Measurements from ENCODE around the gene CX3CL1.
"Not testable (repeated sequence)": the region's sequence is repeated elsewhere in the genome, so short reads cannot be mapped to it uniquely, and the experiment has no call there.

CX3CL1 gene

DNA sequence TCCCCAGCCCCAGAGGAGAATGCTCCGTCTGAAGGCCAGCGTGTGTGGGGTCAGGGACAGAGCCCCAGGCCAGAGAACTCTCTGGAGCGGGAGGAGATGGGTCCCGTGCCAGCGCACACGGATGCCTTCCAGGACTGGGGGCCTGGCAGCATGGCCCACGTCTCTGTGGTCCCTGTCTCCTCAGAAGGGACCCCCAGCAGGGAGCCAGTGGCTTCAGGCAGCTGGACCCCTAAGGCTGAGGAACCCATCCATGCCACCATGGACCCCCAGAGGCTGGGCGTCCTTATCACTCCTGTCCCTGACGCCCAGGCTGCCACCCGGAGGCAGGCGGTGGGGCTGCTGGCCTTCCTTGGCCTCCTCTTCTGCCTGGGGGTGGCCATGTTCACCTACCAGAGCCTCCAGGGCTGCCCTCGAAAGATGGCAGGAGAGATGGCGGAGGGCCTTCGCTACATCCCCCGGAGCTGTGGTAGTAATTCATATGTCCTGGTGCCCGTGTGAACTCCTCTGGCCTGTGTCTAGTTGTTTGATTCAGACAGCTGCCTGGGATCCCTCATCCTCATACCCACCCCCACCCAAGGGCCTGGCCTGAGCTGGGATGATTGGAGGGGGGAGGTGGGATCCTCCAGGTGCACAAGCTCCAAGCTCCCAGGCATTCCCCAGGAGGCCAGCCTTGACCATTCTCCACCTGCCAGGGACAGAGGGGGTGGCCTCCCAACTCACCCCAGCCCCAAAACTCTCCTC lies 10.4 kb downstream of the CX3CL1 start:
- no peak for DNase-seq (ENCODE audit: low read depth in 3 of 3)

DNA sequence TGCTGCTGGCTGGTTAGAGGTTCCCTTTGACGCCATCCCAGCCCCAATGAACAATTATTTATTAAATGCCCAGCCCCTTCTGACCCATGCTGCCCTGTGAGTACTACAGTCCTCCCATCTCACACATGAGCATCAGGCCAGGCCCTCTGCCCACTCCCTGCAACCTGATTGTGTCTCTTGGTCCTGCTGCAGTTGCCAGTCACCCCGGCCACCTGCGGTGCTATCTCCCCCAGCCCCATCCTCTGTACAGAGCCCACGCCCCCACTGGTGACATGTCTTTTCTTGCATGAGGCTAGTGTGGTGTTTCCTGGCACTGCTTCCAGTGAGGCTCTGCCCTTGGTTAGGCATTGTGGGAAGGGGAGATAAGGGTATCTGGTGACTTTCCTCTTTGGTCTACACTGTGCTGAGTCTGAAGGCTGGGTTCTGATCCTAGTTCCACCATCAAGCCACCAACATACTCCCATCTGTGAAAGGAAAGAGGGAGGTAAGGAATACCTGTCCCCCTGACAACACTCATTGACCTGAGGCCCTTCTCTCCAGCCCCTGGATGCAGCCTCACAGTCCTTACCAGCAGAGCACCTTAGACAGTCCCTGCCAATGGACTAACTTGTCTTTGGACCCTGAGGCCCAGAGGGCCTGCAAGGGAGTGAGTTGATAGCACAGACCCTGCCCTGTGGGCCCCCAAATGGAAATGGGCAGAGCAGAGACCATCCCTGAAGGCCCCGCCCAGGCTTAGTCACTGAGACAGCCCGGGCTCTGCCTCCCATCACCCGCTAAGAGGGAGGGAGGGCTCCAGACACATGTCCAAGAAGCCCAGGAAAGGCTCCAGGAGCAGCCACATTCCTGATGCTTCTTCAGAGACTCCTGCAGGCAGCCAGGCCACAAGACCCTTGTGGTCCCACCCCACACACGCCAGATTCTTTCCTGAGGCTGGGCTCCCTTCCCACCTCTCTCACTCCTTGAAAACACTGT lies 11.3 kb downstream of the CX3CL1 start:
- no peak for DNase-seq (ENCODE audit: low read depth in 3 of 3)

DNA sequence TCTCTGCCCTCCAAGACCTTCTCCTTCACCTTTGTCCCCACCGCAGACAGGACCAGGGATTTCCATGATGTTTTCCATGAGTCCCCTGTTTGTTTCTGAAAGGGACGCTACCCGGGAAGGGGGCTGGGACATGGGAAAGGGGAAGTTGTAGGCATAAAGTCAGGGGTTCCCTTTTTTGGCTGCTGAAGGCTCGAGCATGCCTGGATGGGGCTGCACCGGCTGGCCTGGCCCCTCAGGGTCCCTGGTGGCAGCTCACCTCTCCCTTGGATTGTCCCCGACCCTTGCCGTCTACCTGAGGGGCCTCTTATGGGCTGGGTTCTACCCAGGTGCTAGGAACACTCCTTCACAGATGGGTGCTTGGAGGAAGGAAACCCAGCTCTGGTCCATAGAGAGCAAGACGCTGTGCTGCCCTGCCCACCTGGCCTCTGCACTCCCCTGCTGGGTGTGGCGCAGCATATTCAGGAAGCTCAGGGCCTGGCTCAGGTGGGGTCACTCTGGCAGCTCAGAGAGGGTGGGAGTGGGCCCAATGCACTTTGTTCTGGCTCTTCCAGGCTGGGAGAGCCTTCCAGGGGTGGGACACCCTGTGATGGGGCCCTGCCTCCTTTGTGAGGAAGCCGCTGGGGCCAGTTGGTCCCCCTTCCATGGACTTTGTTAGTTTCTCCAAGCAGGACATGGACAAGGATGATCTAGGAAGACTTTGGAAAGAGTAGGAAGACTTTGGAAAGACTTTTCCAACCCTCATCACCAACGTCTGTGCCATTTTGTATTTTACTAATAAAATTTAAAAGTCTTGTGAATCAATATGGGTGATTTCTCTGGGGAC lies 12.2 kb downstream of the CX3CL1 start:
- no peak for DNase-seq (ENCODE audit: low read depth in 3 of 3)

DNA sequence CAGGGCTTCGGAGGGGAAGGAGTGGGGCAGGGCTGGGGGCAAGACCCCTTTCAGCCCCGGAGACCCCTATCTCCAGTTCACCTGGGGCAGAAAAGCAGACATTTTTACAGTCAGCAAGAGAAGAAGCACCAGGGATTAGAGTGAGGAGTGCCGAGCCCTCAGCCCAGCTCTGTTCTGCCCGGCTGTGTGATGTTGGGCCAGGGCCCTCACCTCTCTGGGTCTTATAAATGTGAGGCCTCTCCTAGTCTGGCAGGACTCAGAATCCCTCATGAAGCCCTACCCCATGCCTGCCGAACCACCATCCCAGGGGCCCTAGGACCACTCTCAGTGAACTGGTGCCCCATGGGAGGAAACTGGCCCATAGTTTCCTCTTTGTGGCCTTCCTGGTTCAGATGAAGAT lies 12.8 kb downstream of the CX3CL1 start:
- no peak for DNase-seq (ENCODE audit: low read depth in 3 of 3)

DNA sequence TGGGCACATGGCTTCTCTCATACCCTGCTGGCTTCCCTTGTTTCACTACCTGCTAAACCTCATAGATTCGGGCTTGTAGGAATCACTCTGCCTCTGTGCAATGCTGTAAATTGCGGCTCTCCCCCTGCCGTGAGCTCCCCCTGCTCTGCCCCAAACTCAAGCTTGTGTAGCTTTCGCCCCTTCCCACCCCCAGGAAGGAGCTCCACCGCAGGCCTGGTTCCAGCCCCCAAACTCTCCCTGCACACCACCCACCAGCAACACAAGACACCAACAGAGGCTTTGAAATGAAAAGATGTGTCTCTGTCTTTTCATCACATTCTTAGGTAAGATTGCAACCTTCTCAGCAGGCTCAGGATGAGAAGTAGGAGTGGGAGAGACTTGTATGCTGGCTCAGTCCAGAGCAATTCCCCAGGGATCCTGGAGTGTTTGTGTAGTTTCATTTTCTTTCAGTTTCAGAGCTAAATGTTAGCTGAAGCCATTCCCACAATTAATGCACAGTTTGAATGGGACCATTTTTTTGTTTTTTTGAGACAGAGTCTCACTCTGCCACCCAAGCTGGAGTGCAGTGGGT lies 14.2 kb downstream of the CX3CL1 start:
- DNase-seq (ENCODE audit: low read depth in 3 of 3) = no peak

DNA sequence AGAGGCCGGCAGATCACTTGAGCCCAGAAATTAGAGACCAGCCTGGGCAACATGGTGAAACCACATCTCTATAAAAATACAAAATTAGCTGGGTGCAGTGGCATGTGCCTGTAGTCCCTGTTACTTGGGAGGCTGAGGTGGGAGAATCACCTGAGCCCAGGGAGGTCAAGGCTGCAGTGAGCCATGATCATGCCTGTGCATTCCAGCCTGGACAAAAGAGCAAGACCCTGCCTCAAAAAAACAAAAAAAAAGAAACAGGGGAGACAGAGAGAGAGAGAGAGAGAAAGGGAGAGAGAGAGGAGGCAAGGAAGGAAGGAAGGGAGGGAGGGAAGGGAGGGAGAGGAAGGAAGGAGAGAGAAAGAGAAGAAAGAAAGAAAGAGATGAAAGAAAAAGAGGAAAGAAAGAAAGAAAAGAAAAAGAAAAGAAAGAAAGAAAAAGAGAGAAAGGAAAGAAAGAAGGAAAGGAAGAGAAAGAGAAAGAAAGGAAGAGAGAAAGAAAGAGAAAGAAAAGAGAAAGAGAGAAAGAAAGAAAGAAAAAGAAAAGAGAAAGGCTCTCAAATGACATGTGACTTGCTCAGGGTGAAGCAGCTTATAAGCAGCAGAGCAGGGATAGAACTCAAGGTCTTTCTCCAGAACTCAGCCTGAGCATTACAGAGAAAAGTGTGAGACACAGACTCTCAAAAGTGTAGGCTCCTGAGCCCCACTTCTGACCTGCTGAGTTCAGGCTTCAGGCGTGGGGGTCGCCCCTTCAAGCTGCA lies 15.5 kb downstream of the CX3CL1 start:
- no peak for DNase-seq (ENCODE audit: low read depth in 3 of 3)

DNA sequence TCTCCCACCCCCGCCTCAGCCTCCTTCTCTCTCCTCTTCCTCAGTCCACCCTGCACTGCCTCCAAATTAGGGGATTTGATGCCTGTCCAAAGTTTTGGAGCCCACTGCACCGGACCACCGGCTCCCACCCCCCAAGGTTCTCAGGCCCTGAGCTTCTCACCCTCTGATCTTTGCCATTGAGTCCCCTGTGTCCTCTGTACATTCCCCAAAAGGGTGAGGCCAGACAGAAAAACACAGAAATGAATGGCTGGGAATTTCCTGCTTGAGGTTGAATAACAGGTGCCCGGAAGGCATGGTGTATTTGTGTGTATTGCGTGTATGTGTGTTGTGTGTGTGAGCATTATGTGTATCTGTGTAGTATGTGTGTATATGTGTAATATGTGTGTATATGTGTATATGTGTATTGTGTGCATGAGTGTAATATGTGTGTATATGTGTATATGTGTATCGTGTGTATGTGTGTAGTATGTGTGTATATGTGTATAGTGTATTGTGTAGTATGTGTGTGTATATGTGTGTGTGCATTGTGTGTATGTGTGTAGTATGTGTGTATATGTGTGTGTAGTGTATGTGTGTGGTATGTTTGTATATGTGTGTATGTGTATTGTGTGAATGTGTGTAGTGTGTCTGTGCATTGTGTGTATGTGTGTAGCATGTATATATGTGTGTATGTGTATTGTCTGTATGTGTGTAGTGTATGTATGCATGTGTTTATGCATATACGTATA lies 16.2 kb downstream of the CX3CL1 start:
- no peak for DNase-seq (ENCODE audit: low read depth in 3 of 3)

DNA sequence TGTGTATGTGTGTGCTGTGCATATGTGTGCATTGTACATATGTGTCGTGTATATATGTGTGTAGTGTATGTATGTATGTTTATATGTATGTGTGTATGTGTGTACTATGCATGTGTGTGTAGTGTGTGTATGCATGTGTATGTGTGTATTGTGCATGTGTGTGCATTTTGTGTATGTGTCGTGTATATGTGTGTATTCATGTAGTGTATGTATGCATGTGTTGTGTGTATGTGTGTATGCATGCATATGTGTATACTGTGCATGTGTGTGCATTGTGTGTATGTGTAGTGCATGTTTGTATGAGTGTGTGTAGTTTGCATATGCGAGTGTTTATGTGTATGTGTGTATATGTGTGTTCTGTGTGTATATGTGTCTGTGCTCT lies 16.8 kb downstream of the CX3CL1 start:
- DNase-seq (ENCODE audit: low read depth in 3 of 3) = no peak

DNA sequence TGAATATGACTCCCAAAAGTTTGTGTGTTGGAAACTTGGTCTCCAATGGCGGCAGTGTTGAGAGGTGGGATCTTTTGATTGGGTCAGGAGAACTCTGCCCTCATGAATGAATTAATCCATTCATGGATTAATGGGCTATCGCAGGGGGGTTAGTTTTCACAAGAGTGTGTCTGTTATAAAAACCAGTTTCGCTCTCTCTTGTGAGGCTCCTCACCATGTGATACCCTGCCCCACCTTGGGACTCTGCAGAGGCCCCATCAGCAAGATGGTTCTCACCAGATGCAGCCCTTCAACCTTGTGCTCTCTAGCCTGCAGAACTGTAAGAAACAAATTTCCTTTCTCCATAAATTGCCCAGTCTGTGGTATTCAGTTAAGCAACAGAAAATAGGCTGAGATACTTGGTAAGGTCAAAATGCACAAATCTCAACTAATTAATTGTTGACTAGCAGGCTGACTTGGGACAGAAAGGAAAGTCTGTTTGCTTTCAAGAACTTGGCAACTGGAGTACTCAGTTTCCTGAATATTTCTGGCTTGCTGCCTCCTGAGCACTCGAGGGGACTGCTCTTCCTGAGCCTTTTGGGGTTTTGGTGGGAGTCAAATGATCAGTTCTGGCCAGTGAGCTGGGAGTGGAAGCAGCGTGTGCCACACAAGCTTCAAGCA lies 18.5 kb downstream of the CX3CL1 start:
- no peak for DNase-seq (ENCODE audit: low read depth in 3 of 3)

DNA sequence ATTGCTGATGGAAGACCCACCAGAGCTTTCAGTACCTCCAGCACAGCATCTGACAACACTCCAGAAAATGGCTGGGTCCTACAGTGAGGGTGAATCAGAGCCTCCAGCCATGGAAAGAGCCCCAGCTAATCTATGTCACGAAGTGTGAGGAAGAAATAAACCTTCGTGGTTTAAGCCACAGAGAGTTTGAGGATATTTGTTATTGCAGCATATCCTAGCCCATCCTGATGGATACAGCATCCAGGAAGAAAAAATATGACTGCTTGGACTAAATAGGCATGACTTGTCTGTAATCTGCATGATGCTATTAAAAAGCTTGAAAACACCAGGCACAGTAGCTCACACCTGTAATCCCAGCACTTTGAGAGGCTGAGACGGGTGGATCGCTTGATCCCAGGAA lies 19.0 kb downstream of the CX3CL1 start:
- DNase-seq (ENCODE audit: low read depth in 3 of 3) = no peak

DNA sequence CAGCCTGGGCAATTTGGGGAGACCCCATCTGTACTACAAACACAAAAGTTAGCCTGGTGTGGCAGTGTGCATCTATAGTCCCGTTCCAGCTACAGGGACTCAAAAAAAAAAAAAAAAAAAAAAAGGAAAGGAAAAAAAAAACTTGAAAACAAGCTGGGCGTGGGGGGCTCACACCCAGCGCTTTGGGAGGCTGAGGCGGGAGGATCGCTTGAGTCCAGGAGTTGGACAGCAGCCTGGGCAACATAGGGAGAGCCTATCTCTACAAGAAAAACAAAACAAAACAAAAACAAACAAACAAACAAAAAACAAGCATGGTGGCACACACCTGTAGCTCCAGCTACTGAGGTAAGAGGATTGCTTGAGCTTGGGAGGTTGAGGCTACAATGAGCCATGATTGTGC lies 19.4 kb downstream of the CX3CL1 start:
- DNase-seq (ENCODE audit: low read depth in 3 of 3) = no peak

DNA sequence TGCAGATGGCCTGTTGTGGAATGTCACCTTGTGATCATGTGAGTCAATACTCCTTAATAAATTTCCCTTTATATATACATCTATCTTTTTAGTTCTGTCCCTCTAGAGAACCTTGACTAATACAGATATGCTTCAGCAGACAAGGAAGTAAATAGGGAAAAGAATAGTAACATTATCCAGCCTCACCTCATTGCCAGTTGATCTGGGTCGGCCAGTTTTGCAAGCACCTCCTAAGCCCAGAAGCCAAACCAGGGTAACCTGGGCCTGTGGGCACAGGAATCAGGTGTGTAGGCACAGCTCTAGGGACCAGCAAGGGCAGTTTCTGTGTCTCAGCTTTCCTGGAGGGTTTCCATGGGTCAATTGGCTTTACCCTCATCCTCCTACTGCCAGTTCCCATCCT lies 20.4 kb downstream of the CX3CL1 start:
- no peak for DNase-seq (ENCODE audit: low read depth in 3 of 3)

DNA sequence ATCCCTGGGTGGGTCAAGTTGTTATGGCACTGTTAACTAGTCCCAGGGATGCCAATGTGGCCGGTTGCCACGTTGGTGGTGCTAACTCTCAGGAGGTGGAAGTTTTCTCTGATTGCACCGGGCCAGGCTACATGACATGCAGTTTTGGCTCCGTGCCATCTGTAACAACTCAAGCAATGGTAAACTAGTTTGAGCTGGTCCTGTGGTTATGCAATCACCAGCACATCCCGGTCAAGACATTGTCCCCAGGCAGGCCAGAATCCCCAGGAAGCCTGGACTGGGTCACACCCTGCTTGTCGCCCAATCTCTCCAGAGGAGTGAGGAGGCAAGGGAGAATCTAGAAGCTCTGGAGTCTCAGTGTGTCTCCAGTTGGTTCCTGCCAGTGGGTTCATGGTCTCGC lies 22.2 kb downstream of the CX3CL1 start:
- DNase-seq (ENCODE audit: low read depth in 3 of 3) = no peak

DNA sequence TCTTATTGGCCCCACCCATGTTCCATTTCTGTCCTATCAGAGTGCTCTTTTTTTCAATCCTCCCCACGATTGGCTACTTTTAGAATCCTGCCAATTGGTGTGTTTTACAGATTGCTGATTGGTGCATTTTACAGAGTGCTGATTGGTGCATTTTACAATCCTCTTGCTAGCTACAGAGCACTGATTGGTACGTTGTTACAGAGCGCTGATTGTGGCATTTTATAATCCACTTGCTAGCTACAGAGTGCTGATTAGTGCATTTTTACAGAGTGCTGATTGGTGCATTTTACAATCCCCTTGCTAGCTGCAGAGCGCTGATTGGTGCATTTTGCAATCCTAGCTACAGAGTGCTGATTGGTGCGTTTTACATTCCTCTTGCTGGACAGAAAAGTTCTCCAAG lies 22.7 kb downstream of the CX3CL1 start:
- DNase-seq (ENCODE audit: low read depth in 3 of 3) = no peak

DNA sequence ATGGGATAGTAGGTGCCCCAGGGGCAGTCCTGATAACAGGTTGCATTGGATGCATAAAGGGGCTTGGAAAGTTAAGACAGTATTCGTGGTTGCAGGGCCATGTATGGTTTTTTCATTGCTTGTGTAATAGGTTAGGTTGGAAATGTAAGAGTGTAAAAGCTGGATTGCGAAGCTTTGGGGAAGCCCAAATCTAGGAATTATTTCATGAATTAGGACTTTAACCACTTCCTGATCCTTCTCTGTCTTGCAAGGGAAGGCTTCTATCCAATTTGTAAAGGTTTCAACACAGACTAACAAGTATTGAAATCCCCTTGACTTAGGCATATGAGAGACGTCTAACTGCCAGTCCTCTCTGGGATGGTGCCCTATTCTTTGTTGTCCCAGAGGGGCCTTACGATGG lies 24.5 kb downstream of the CX3CL1 start:
- DNase-seq (ENCODE audit: low read depth in 3 of 3) = no peak

DNA sequence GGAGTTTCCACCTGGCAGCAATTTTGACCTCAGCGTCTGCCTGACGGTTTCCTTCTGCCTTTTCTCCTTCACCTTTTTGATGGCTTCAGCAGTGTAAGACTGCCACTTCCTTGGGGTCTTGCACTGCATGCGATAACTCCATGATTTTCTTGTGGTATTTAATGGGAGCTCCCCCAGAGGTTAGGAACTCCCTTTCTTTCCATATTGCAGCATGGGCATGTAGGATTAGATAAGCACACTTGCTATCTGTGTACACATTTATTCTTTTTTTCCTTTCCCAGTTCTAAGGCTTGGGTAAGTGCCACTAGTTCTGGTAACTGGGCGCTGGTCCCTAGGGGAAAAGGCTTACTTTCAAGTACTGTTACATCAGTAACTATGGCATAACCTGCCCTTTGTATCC lies 25.2 kb downstream of the CX3CL1 start:
- not testable (repeated sequence) for DNase-seq (ENCODE audit: low read depth in 3 of 3)

DNA sequence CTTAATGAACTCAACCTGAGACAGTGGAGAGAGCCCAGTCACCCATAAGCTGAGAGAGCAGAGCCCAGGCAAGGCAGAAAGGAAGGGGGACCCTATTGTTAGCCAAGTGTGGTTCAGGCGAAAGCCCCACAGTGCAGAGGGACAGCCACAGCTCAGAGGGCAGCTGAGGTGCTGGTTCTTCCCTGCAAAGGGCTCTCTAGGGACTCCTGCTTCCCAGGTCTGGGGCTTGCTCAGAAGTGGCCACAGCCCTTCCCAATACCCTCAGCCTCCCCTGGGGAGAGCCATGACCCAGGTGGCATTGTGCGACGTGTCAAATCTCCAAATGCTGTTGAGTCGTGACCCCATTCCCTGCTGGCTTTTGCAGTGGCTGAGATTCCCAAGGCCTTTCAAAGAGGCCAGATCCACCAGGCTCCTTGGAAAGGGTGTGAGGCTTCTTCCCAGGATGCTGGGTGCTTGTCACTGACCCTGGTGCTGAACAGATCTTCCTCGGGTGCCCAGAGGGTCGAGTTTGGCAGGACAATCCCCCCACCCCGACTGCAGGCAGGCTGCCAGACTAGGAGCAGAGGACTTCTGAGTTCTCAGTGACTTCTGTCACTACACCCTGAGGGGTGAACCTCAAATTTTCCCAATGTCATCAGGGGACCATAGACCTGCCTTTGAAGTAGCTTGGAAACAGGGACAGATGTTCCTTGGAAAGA lies 29.8 kb downstream of the CX3CL1 start:
- DNase-seq (ENCODE audit: low read depth in 3 of 3) = no peak

DNA sequence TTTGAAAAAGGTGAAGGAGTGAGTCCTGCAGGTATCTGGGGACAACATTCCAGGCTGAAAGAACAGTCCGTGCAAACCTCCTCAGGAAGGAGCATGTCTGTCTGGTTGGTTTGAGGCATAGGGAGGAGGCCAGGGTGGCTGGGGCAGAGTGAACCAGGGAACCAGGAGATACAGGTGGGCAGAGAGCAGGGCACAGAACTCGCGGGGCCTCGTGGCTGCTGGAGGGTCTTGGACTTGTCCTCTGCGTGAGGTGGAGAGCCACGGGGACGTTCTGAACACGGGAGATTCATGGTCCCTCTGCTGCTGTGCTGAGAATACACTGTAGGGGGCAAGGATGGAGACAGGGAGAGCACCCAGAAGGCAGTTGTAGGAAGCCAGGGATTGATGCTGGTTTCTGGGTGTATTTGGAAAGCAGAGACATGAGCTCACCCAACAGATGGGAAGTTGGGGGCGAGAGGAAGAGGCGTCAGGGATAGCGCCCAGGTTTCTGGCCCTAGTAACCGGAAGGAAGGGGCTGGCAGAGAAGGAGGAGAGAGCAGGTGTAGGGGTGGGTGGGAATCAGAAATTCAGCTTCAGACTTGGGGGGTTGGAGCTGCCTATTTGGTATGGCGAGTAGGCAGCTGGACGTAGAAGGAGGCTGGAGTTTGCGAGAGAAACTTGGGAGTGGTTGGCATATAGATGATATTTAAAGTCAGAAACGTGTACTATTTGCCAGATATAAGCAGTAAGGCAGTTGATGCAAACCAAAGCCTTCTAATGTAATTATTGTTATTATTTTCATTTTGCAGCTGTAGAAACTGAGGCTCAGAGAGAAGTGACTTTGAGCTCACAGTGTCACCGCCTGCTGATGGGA lies 31.9 kb downstream of the CX3CL1 start, which contains the start of gene CCL17:
TSS of gene CCL17 (plus strand) at position 803 of the 853 bp plus-strand sequence. CDS start 9,166 bp downstream, outside the sequence.
- no peak for DNase-seq (ENCODE audit: low read depth in 3 of 3)

All from stimulated activated CD4-positive, alpha-beta T cell treated with anti-CD3 and anti-CD28 coated beads, TNF-alpha, amount 100 ng/mL, for 24 hours (primary cell).